HG02610 (cell line): ENCODE data around the gene PLA2G7.
"Not testable (repeated sequence)": the region's sequence is repeated elsewhere in the genome, so short reads cannot be mapped to it uniquely, and the experiment has no call there.

Source experiments
- ATAC-seq: cut with Tn5 transposase; IDR thresholded peaks from one replicate; pipeline ENCODE4 v1.9.1; 2021; ENCODE audit warnings: mild to moderate bottlenecking, moderate library complexity; ENCODE audit not compliant: unreplicated experiment

Gene PLA2G7

GRCh38 chr6:46749731-46750130, 14.6 kb upstream of the PLA2G7 start:
- ATAC-seq = no peak

GRCh38 chr6:46748940-46749503, 13.8 kb upstream of the PLA2G7 start:
- no peak for ATAC-seq

- no peak for ATAC-seq
Measured at GRCh38 chr6:46746696-46747095, 11.5 kb upstream of the PLA2G7 start, which contains the start of gene ANKRD66. Gene ANKRD66, plus strand, starts transcription at chr6:46746933. Its CDS starts 5,016 bp downstream, at chr6:46751949.

- no peak for ATAC-seq
Measured at GRCh38 chr6:46745973-46746372, 10.8 kb upstream of the PLA2G7 start.

GRCh38 chr6:46744159-46744725, 9.1 kb upstream of the PLA2G7 start:
- not testable (repeated sequence) for ATAC-seq

- ATAC-seq = no peak
Measured at GRCh38 chr6:46743425-46744158, 8.4 kb upstream of the PLA2G7 start.

- no peak for ATAC-seq
Measured at GRCh38 chr6:46741910-46742309, 6.7 kb upstream of the PLA2G7 start.

GRCh38 chr6:46741482-46741881, 6.3 kb upstream of the PLA2G7 start:
- ATAC-seq = no peak

- ATAC-seq = no peak
Measured at GRCh38 chr6:46736906-46737305, 1.7 kb upstream of the PLA2G7 start.

- ATAC-seq = no peak
Measured at GRCh38 chr6:46735720-46736031, 501 bp upstream of the PLA2G7 start.

- ATAC-seq = no peak
Measured at GRCh38 chr6:46733341-46733801, 1.8 kb downstream of the PLA2G7 start.

- ATAC-seq = no peak
Measured at GRCh38 chr6:46730921-46731461, 4.2 kb downstream of the PLA2G7 start.

- no peak for ATAC-seq
Measured at GRCh38 chr6:46729787-46730326, 5.3 kb downstream of the PLA2G7 start.

- ATAC-seq = no peak
Measured at GRCh38 chr6:46720401-46720800, 14.8 kb downstream of the PLA2G7 start.

GRCh38 chr6:46719099-46719498, 16.1 kb downstream of the PLA2G7 start:
- no peak for ATAC-seq

GRCh38 chr6:46715141-46715540, 20.0 kb downstream of the PLA2G7 start:
- ATAC-seq = no peak

GRCh38 chr6:46711491-46711890, 23.7 kb downstream of the PLA2G7 start:
- ATAC-seq = no peak

- peak; percentile 72 for ATAC-seq
Measured at GRCh38 chr6:46706464-46706863, 28.7 kb downstream of the PLA2G7 start.

GRCh38 chr6:46704562-46704961, 30.6 kb downstream of the PLA2G7 start:
- no peak for ATAC-seq

- no peak for ATAC-seq
Measured at GRCh38 chr6:46699970-46700369, 35.2 kb downstream of the PLA2G7 start.

- no peak for ATAC-seq
Measured at GRCh38 chr6:46690911-46691451, 44.2 kb downstream of the PLA2G7 start.
